ENCODE results near the gene MPRIP. TPM values are rescaled to one million over a fixed set of nuclear protein-coding genes. Genes with fewer than 3 reads are reported as not detected.

MPRIP gene
- total RNA-seq, 1 experiment from 2014 or later = 284 TPM

GRCh38 chr17:17117923-17118322 lies 75.7 kb downstream of the MPRIP start:
- H3K4me3 Mint-ChIP-seq (ENCODE audit: unreplicated experiment) = no peak overlapping the region
- intact Hi-C loops (cut with micrococcal nuclease; ENCODE audit: unreplicated experiment) = no loop called here
- Histone ChIP-seq H3K4me1 (peaks cover 11% of the 10 kb centered on the region), H3K36me3 (ENCODE audit: control insufficient read depth, insufficient read depth, low read length) (no peaks in the 10 kb centered on the region), H3K4me3 (ENCODE audit: low read depth, low read length) (no peak overlapping the region), H3K27me3 (replicated peaks; ENCODE audit: control insufficient read depth, insufficient read depth, low read length) (no peaks in the 10 kb centered on the region), H3K9me3 (no peaks in the 10 kb centered on the region)
- TF ChIP-seq, protein P1, sequence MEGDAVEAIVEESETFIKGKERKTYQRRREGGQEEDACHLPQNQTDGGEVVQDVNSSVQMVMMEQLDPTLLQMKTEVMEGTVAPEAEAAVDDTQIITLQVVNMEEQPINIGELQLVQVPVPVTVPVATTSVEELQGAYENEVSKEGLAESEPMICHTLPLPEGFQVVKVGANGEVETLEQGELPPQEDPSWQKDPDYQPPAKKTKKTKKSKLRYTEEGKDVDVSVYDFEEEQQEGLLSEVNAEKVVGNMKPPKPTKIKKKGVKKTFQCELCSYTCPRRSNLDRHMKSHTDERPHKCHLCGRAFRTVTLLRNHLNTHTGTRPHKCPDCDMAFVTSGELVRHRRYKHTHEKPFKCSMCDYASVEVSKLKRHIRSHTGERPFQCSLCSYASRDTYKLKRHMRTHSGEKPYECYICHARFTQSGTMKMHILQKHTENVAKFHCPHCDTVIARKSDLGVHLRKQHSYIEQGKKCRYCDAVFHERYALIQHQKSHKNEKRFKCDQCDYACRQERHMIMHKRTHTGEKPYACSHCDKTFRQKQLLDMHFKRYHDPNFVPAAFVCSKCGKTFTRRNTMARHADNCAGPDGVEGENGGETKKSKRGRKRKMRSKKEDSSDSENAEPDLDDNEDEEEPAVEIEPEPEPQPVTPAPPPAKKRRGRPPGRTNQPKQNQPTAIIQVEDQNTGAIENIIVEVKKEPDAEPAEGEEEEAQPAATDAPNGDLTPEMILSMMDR (IDR thresholded peaks at IDR 0.05; ENCODE audit: insufficient read depth in 1 of 2, low read depth in 1 of 2, low read length in 1 of 2, severe bottlenecking in 1 of 2, unreplicated experiment in 1 of 2) = no peak
- H3K9me3 Mint-ChIP-seq (ENCODE audit: unreplicated experiment) = no peaks in the 10 kb centered on the region
- ChIA-PET POLR2A (interaction anchor here (0.5 kb wide), 1 partner anchor 55 kb away, joined by 8 read pairs; no protein-coding TSS in a partner anchor), CTCF (no interaction called here)
- peak overlapping the region; percentile 74 for H3K27ac Mint-ChIP-seq (ENCODE audit: unreplicated experiment)
- peaks cover 18% of the 10 kb centered on the region for H3K4me1 Mint-ChIP-seq (ENCODE audit: low read depth, unreplicated experiment)
- no peaks in the 10 kb centered on the region for H3K27me3 Mint-ChIP-seq (ENCODE audit: insufficient read depth, unreplicated experiment)
- H3K36me3 Mint-ChIP-seq (ENCODE audit: insufficient read depth, unreplicated experiment) = peaks cover 16% of the 10 kb centered on the region
- BruUV-seq (replicated peaks) = no TSS peak
- no peak for DNase-seq

GRCh38 chr17:17118399-17118798 lies 76.1 kb downstream of the MPRIP start:
- CTCF ChIA-PET = no interaction called here
- peak overlapping the region; percentile 74 for H3K27ac Mint-ChIP-seq (ENCODE audit: unreplicated experiment)
- intact Hi-C loops (cut with micrococcal nuclease; ENCODE audit: unreplicated experiment) = no loop called here

GRCh38 chr17:17119106-17119505 lies 76.8 kb downstream of the MPRIP start:
- H3K4me3 ChIP-seq (ENCODE audit: low read depth, low read length) = no peak overlapping the region
- no peaks in the 10 kb centered on the region for H3K27me3 ChIP-seq (replicated peaks; ENCODE audit: control insufficient read depth, insufficient read depth, low read length)
- ChIA-PET CTCF (interaction anchor here (0.6 kb wide), 1 partner anchor 17 kb away, joined by 3 read pairs; no protein-coding TSS in a partner anchor), POLR2A (no interaction called here)
- BruUV-seq (replicated peaks) = no TSS peak
- no peak for DNase-seq
- Mint-ChIP-seq H3K4me3 (ENCODE audit: unreplicated experiment) (no peak overlapping the region), H3K9me3 (ENCODE audit: unreplicated experiment) (no peaks in the 10 kb centered on the region), H3K27ac (ENCODE audit: unreplicated experiment) (no peak overlapping the region), H3K36me3 (ENCODE audit: insufficient read depth, unreplicated experiment) (peaks cover 19% of the 10 kb centered on the region), H3K27me3 (ENCODE audit: insufficient read depth, unreplicated experiment) (no peaks in the 10 kb centered on the region), H3K4me1 (ENCODE audit: low read depth, unreplicated experiment) (peaks cover 16% of the 10 kb centered on the region)
- intact Hi-C loops (cut with micrococcal nuclease; ENCODE audit: unreplicated experiment) = no loop called here
- TF ChIP-seq, protein P1 (IDR thresholded peaks at IDR 0.05; ENCODE audit: insufficient read depth in 1 of 2, low read depth in 1 of 2, low read length in 1 of 2, severe bottlenecking in 1 of 2, unreplicated experiment in 1 of 2) = no peak
- H3K9me3 ChIP-seq = no peaks in the 10 kb centered on the region
- H3K4me1 ChIP-seq = peaks cover 11% of the 10 kb centered on the region
- no peaks in the 10 kb centered on the region for H3K36me3 ChIP-seq (ENCODE audit: control insufficient read depth, insufficient read depth, low read length)

More at GRCh38 chr17:17118399-17118798, 76.1 kb downstream of the MPRIP start:
- Histone ChIP-seq H3K4me3 (ENCODE audit: low read depth, low read length) (no peak overlapping the region), H3K4me1 (peaks cover 11% of the 10 kb centered on the region), H3K9me3 (no peaks in the 10 kb centered on the region), H3K36me3 (ENCODE audit: control insufficient read depth, insufficient read depth, low read length) (no peaks in the 10 kb centered on the region), H3K27me3 (replicated peaks; ENCODE audit: control insufficient read depth, insufficient read depth, low read length) (no peaks in the 10 kb centered on the region)
- POLR2A ChIA-PET = no interaction called here
- Mint-ChIP-seq H3K36me3 (ENCODE audit: insufficient read depth, unreplicated experiment) (peaks cover 19% of the 10 kb centered on the region), H3K9me3 (ENCODE audit: unreplicated experiment) (no peaks in the 10 kb centered on the region), H3K4me1 (ENCODE audit: low read depth, unreplicated experiment) (peaks cover 18% of the 10 kb centered on the region), H3K4me3 (ENCODE audit: unreplicated experiment) (no peak overlapping the region), H3K27me3 (ENCODE audit: insufficient read depth, unreplicated experiment) (no peaks in the 10 kb centered on the region)
- TF ChIP-seq, protein P1 (IDR thresholded peaks at IDR 0.05; ENCODE audit: insufficient read depth in 1 of 2, low read depth in 1 of 2, low read length in 1 of 2, severe bottlenecking in 1 of 2, unreplicated experiment in 1 of 2) = no peak
- DNase-seq = no peak
- BruUV-seq (replicated peaks) = no TSS peak
